Measurements from ENCODE around the gene GALNT2.

- no peak for TF ChIP-seq CTCF (IDR thresholded peaks at IDR 0.05)
- no peak for TF ChIP-seq POLR2AphosphoS2 (conservative IDR thresholded peaks at IDR 0.05; ENCODE audit: low read length)
- TF ChIP-seq SMC3 (IDR thresholded peaks at IDR 0.05): no peak
- no peak for TF ChIP-seq POLR2A (IDR thresholded peaks at IDR 0.05; ENCODE audit: low read length)
- no peak for TF ChIP-seq RAD21 (conservative IDR thresholded peaks at IDR 0.05 in 1 of 2, IDR thresholded peaks at IDR 0.05 in 1 of 2)
- TF ChIP-seq ZC3H11A (IDR thresholded peaks at IDR 0.05): no peak
These were observed 221.8 kb downstream of the GALNT2 start for GRCh38 chr1:230288641-230289349.

All from A549 (cell line).